ENCODE measurements around the gene PTDSS2.
"Not testable (repeated sequence)": the region's sequence is repeated elsewhere in the genome, so short reads cannot be mapped to it uniquely, and the experiment has no call there.

PTDSS2 gene

GRCh38 chr11:452203-452744 lies 2.2 kb downstream of the PTDSS2 start:
- no peak for FAIRE-seq

GRCh38 chr11:452916-453527 lies 2.9 kb downstream of the PTDSS2 start:
- no peak for FAIRE-seq

GRCh38 chr11:453564-453963 lies 3.5 kb downstream of the PTDSS2 start:
- FAIRE-seq: no peak

- no peak for FAIRE-seq
These were observed 4.0 kb downstream of the PTDSS2 start for GRCh38 chr11:454043-454442.

- no peak for FAIRE-seq
These were observed 4.9 kb downstream of the PTDSS2 start for GRCh38 chr11:454801-455565.

- FAIRE-seq: no peak
These were observed 5.6 kb downstream of the PTDSS2 start for GRCh38 chr11:455566-456147.

- FAIRE-seq: no peak
These were observed 6.5 kb downstream of the PTDSS2 start for GRCh38 chr11:456533-456932.

GRCh38 chr11:457111-457760 lies 7.2 kb downstream of the PTDSS2 start:
- FAIRE-seq: no peak

- no peak for FAIRE-seq
These were observed 9.6 kb downstream of the PTDSS2 start for GRCh38 chr11:459511-460220.

DNA sequence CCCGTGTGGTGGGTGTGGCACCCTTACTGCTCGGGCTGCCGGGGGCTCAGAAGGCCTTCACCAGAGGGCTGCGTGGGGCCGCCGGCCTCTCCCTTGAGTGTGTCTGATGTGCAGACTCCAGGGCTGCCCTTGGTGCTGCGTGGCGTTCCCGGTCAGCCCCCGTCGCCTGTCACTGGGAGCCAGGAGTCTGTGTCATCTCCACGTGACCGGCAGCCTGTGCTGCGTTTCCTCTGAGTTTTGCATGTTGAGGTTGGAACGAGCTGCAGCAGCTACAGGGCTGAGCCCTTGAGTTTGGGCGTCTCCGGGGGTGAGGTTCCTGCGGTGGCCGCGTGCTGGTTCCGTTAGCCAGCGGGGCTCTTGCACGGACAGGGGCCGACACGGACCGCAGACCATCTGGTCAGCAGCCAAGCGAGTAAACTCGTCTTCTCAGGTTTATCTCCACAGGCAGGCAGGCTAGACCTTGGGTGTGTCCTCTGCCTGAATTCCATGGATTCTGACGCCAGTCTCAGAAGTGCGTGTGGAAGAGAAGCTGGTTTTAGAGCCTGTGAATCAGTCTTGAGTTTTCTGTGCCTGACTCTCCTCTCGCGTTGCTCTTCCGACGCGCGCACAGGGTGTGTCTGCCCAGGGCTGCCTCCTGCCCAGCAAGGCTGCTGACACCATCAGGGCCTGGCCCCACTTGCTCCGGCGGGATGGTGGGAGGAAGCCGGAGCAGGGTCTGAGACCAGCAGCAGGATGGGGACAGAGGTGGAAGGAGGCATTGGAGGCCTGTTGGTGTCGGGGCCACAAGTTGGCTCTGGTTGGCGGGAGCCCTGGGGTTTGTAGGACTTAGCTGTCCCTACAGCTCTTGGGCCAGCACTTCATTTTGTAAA lies 10.5 kb downstream of the PTDSS2 start:
- FAIRE-seq: no peak

GRCh38 chr11:461626-462025 lies 11.5 kb downstream of the PTDSS2 start:
- FAIRE-seq: no peak

- FAIRE-seq: no peak
These were observed 12.2 kb downstream of the PTDSS2 start for GRCh38 chr11:462107-462890.

DNA sequence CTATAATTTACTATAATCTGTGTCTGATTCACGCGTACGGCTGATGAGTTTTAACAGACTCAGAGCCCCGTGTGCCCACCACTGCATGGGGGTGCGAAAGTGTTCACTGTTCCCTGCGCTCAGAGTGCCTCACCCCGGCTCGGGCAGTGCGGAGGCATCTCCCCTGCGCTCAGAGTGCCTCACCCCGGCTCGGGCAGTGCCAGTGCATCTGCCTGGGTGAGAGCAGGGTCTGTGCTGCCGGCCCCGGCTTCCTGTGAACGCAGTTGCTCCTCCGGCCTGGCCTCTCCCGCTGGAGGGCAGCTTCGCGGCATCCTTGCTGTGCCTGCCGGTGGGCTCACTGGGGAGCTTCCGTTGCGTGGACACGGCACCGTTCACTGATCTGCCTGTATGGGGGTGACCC lies 14.2 kb downstream of the PTDSS2 start:
- no peak for FAIRE-seq

- FAIRE-seq: no peak
These were observed 15.9 kb downstream of the PTDSS2 start for GRCh38 chr11:465896-466530.

DNA sequence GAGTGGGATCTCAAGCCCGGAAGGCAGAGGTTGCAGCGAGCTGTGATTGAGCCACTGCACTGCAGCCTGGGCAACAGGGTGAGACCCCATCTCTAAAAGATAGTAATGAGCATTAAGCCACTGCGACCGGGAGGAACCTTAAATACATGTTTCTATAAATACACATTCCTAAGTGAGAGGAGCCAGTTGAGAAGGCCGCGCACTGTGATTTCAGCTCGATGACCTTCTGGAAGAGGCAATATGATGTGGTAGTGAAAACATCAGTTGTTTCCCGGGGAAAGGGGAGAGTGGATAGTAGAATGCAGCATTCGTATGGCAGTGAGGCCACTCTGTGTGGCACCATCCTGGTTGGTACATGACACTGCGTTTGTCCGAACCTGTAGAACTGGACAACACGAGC lies 18.0 kb downstream of the PTDSS2 start:
- no peak for FAIRE-seq

GRCh38 chr11:468493-468892 lies 18.4 kb downstream of the PTDSS2 start:
- FAIRE-seq: no peak

DNA sequence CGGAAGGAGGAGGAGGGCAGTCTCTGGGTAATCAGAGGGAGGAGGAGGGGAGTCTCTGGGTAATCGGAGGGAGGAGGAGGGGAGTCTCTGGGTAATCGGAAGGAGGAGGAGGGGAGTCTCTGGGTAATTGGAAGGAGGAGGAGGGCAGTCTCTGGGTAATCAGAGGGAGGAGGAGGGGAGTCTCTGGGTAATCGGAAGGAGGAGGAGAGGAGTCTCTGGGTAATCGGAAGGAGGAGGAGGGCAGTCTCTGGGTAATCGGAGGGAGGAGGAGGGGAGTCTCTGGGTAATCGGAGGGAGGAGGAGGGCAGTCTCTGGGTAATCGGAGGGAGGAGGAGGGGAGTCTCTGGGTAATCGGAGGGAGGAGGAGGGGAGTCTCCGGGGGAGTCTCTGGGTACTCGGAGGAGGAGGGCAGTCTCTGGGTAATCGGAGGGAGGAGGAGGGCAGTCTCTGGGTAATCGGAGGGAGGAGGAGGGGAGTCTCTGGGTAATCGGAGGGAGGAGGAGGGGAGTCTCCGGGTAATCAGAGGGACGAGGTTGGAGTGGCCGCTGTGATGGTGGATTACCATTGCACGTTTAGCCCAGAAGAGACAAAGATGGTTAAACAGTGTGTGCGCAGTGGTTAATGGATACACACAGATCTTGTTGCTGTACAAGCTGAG lies 19.1 kb downstream of the PTDSS2 start:
- not testable (repeated sequence) for FAIRE-seq

- no peak for FAIRE-seq
These were observed 19.8 kb downstream of the PTDSS2 start for GRCh38 chr11:469684-470560.
